H9 (cell line): Measurements from ENCODE around the gene INPP5B. TPM values are rescaled to one million over a fixed set of nuclear protein-coding genes. Genes with fewer than 3 reads are reported as not detected.
A peak's percentile ranks its signal among the peaks of the same experiment; 100 is the strongest.

Experiments
- DNase-seq: peaks from one replicate; pipeline ENCODE4 v3.0.0-alpha.2; 2017
- H2AFZ ChIP-seq: one replicate; pipeline ENCODE4 v1.6.1; 2013; ENCODE audit warnings: mild to moderate bottlenecking, low read length, control low read depth, moderate library complexity
- H2AK5ac ChIP-seq: 2 replicates; pipeline ENCODE4 v1.6.1; 2013; ENCODE audit warnings: low read length, control low read depth, mixed read lengths; ENCODE audit not compliant: insufficient read length
- H2BK120ac ChIP-seq: one replicate; pipeline ENCODE4 v1.6.1; 2013; ENCODE audit warnings: low read depth, mild to moderate bottlenecking, low read length, control low read depth, inconsistent platforms; ENCODE audit not compliant: poor library complexity, severe bottlenecking
- H2BK12ac ChIP-seq: 2 replicates; pipeline ENCODE4 v1.6.1; 2013; ENCODE audit warnings: low read length, control low read depth, mixed read lengths, low read depth; ENCODE audit not compliant: insufficient read length
- H2BK15ac ChIP-seq: 2 replicates; pipeline ENCODE4 v1.6.1; 2013; ENCODE audit warnings: low read depth, low read length, control low read depth
- H2BK20ac ChIP-seq: one replicate; pipeline ENCODE4 v1.6.1; 2013; ENCODE audit warnings: low read depth, mild to moderate bottlenecking, low read length, control low read depth, inconsistent platforms; ENCODE audit not compliant: poor library complexity, severe bottlenecking
- H2BK5ac ChIP-seq: 2 replicates; pipeline ENCODE4 v1.6.1; 2013; ENCODE audit warnings: low read length, control low read depth, mixed read lengths; ENCODE audit not compliant: insufficient read length
- H3K14ac ChIP-seq: 2 replicates; pipeline ENCODE4 v1.6.1; 2013; ENCODE audit warnings: low read length, control low read depth; ENCODE audit not compliant: insufficient read depth
- H3K18ac ChIP-seq: 2 replicates; pipeline ENCODE4 v1.6.1; 2013; ENCODE audit warnings: low read depth, mild to moderate bottlenecking, mixed read lengths, low read length, control low read depth; ENCODE audit not compliant: insufficient read length
- H3K23ac ChIP-seq: 2 replicates; pipeline ENCODE4 v1.6.1; 2013; ENCODE audit warnings: low read length, control low read depth, mixed read lengths, low read depth; ENCODE audit not compliant: insufficient read length
- H3K23me2 ChIP-seq: 2 replicates; pipeline ENCODE4 v1.6.1; 2013; ENCODE audit warnings: low read depth, mild to moderate bottlenecking, mixed read lengths, low read length, control low read depth; ENCODE audit not compliant: insufficient read length, poor library complexity, severe bottlenecking
- H3K27ac ChIP-seq: 2 replicates; pipeline ENCODE4 v1.5.1; 2013; ENCODE audit warnings: low read length, control low read depth, mixed read lengths, low read depth; ENCODE audit not compliant: insufficient read length
- H3K27me3 ChIP-seq: 2 replicates; pipeline ENCODE4 v1.6.1; 2013; ENCODE audit warnings: low read length, control low read depth, inconsistent platforms; ENCODE audit not compliant: insufficient read depth
- H3K4ac ChIP-seq: 2 replicates; pipeline ENCODE4 v1.6.1; 2013; ENCODE audit warnings: low read depth, mild to moderate bottlenecking, control low read depth, inconsistent platforms, low read length, moderate library complexity
- H3K4me1 ChIP-seq: 2 replicates; pipeline ENCODE4 v1.6.1; 2013; ENCODE audit warnings: low read length, control low read depth, inconsistent platforms; ENCODE audit not compliant: insufficient read depth
- H3K4me2 ChIP-seq: 2 replicates; pipeline ENCODE4 v1.6.1; 2013; ENCODE audit warnings: low read length, control low read depth, mixed read lengths; ENCODE audit not compliant: insufficient read length, insufficient read depth
- H3K56ac ChIP-seq: 2 replicates; pipeline ENCODE4 v1.6.1; 2013; ENCODE audit warnings: low read depth, mild to moderate bottlenecking, mixed read lengths, low read length, control low read depth; ENCODE audit not compliant: insufficient read length
- H3K79me1 ChIP-seq: 2 replicates; pipeline ENCODE4 v1.6.1; 2013; ENCODE audit warnings: low read depth, mild to moderate bottlenecking, moderate library complexity, low read length, control low read depth, inconsistent platforms; ENCODE audit not compliant: insufficient read depth, poor library complexity, severe bottlenecking
- H3K79me2 ChIP-seq: 2 replicates; pipeline ENCODE4 v1.6.1; 2013; ENCODE audit warnings: low read length, control low read depth, inconsistent platforms; ENCODE audit not compliant: insufficient read depth
- H3K9ac ChIP-seq: 2 replicates; pipeline ENCODE4 v1.6.1; 2013; ENCODE audit warnings: low read length, control low read depth, mixed read lengths; ENCODE audit not compliant: insufficient read length; ENCODE audit errors: extremely low read depth
- H3K9me3 ChIP-seq: one replicate; pipeline ENCODE4 v1.6.1; 2013; ENCODE audit warnings: low read depth, low read length, inconsistent platforms; ENCODE audit not compliant: control insufficient read depth
- H3T11ph ChIP-seq: one replicate; pipeline ENCODE4 v1.6.1; 2013; ENCODE audit warnings: mild to moderate bottlenecking, low read length, control low read depth, inconsistent platforms
- H4K20me1 ChIP-seq: one replicate; pipeline ENCODE4 v1.6.1; 2013; ENCODE audit not compliant: control insufficient read depth, insufficient read length, insufficient read depth
- H4K5ac ChIP-seq: 2 replicates; pipeline ENCODE4 v1.6.1; 2013; ENCODE audit warnings: low read depth, mild to moderate bottlenecking, mixed read lengths, low read length, control low read depth; ENCODE audit not compliant: insufficient read length
- H4K8ac ChIP-seq: replicated peaks from 2 replicates; pipeline ENCODE4 v1.6.1; 2013; ENCODE audit warnings: low read length, control low read depth, mixed read lengths, low read depth; ENCODE audit not compliant: insufficient read length
- H4K91ac ChIP-seq: 2 replicates; pipeline ENCODE4 v1.6.1; 2013; ENCODE audit warnings: low read depth, mild to moderate bottlenecking, moderate library complexity, mixed read lengths, low read length, control low read depth; ENCODE audit not compliant: insufficient read length
- H3K27ac Mint-ChIP-seq, 3 experiments: 2 replicates in 2 of 3; 3 replicates in 1 of 3; pipeline ENCODE4 v1.8.0; 2020 to 2021; ENCODE audit warnings: mixed read lengths in 3 of 3, mild to moderate bottlenecking in 1 of 3, moderate library complexity in 1 of 3
- H3K27me3 Mint-ChIP-seq: 2 replicates; pipeline ENCODE4 v1.8.0; 2021; ENCODE audit warnings: low read depth, mild to moderate bottlenecking, moderate library complexity, mixed read lengths
- H3K36me3 Mint-ChIP-seq, 3 experiments: 2 replicates in 2 of 3; 3 replicates in 1 of 3; pipeline ENCODE4 v1.8.0; 2020 to 2021; ENCODE audit warnings: low read depth in 3 of 3, mixed read lengths in 3 of 3; ENCODE audit not compliant: insufficient read depth in 1 of 3
- H3K4me1 Mint-ChIP-seq, 2 experiments: 2 replicates each; pipeline ENCODE4 v1.8.0; 2020; ENCODE audit warnings: mixed read lengths in 2 of 2
- H3K4me3 Mint-ChIP-seq, 2 experiments: 2 replicates in 1 of 2; 3 replicates in 1 of 2; pipeline ENCODE4 v1.8.0; 2020 to 2021; ENCODE audit warnings: mild to moderate bottlenecking in 2 of 2, mixed read lengths in 2 of 2, moderate library complexity in 1 of 2
- H3K9me3 Mint-ChIP-seq, 2 experiments: 2 replicates in 1 of 2; 3 replicates in 1 of 2; pipeline ENCODE4 v1.8.0; 2020; ENCODE audit warnings: mild to moderate bottlenecking in 2 of 2, mixed read lengths in 2 of 2, moderate library complexity in 1 of 2
- WGBS: extraction: QIAGEN DNeasy Blood & Tissue Kit; methylation state at CpG from one replicate; pipeline ENCODE4 v1.1.7; 2013; ENCODE audit warnings: missing lambda C conversion rate, low lambda C conversion rate, mixed read lengths; ENCODE audit not compliant: insufficient read length; ENCODE audit errors: extremely low coverage; 5-methylcytosine and 5-hydroxymethylcytosine counted together
- total RNA-seq: library from RNA; stranded (reverse); gene quantifications from 2 replicates; pipeline ENCODE4 v1.2.1, GENCODE V29; 2021
- TF ChIP-seq, protein P1 (sequence below): fragments of 200-600 bp; sonication (generic); conservative IDR thresholded peaks from 3 replicates; pipeline ENCODE4 v1.8.0; 2021; ENCODE audit warnings: antibody characterized with exemption, mild to moderate bottlenecking

The INPP5B gene
- total RNA-seq, 1 experiment from 2014 or later = 28.2 TPM

DNA sequence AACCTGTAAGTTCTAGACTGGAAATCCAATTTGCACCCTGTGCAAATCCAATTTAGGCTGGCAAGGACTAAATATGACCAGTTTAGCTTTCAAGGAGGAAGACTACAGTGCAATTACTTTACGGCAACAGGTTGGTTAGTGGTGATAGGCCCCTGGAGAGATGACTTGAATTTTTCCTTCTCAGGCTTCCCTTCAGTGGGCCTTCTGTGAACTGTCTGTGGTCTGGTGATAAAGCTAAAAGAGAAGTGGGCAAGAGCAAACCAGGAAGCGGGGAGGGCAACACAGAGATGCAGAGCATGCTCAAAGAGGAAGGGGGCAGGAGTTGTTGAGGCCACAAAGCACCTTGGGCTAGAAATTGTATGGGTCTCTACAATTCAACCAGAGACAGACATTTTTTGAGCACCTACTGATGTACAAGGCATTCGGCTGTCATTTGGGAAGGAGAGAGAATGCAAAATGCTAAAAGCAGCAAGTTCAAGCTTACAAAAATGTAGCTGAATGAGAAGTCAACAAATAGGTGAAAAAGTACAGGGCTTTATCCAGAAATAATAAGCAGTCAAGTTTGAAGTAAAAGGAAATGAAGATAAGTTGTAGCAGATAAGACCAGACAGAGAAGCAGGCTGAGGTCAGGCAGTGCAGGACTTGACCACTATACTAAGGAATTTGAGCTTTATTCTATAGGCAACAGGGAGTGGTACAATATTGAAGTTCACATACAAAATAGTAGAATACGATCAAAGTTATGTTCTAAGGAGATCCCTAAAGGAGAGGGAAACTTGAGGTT lies 23.9 kb downstream of the INPP5B start:
- H3K23me2 ChIP-seq = no peaks in the 10 kb centered on the region
- H3K14ac ChIP-seq = no peak overlapping the region
- H2BK20ac ChIP-seq = no peak overlapping the region
- no peak overlapping the region for H3K23ac ChIP-seq
- H3K4ac ChIP-seq = no peak overlapping the region
- Mint-ChIP-seq H3K4me3 (no peak overlapping the region), H3K27me3 (no peaks in the 10 kb centered on the region), H3K36me3 (0 out of 7 replicates have a peak, but pooled peaks cover 0 to 1% (median 0%) of the 10 kb centered on the region in 3 experiments), H3K27ac (peak overlapping the region in 1 of 3 experiments; percentile 36; a peak in 2 of 7 replicates), H3K4me1 (peaks cover 0 to 7% of the 10 kb centered on the region in 2 experiments; a peak in 3 of 4 replicates), H3K9me3 (no peaks in the 10 kb centered on the region)
- H3K27me3 ChIP-seq = no peaks in the 10 kb centered on the region
- no peak overlapping the region for H2BK15ac ChIP-seq
- no peaks in the 10 kb centered on the region for H4K20me1 ChIP-seq
- peaks cover under 1% of the 10 kb centered on the region for H3K79me1 ChIP-seq
- H3K79me2 ChIP-seq = no peaks in the 10 kb centered on the region; the same call in 1 of the 2 replicates
- no peak overlapping the region for H2BK12ac ChIP-seq
- TF ChIP-seq, protein P1, sequence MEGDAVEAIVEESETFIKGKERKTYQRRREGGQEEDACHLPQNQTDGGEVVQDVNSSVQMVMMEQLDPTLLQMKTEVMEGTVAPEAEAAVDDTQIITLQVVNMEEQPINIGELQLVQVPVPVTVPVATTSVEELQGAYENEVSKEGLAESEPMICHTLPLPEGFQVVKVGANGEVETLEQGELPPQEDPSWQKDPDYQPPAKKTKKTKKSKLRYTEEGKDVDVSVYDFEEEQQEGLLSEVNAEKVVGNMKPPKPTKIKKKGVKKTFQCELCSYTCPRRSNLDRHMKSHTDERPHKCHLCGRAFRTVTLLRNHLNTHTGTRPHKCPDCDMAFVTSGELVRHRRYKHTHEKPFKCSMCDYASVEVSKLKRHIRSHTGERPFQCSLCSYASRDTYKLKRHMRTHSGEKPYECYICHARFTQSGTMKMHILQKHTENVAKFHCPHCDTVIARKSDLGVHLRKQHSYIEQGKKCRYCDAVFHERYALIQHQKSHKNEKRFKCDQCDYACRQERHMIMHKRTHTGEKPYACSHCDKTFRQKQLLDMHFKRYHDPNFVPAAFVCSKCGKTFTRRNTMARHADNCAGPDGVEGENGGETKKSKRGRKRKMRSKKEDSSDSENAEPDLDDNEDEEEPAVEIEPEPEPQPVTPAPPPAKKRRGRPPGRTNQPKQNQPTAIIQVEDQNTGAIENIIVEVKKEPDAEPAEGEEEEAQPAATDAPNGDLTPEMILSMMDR = no peak
- H2BK5ac ChIP-seq = no peak overlapping the region
- no peak overlapping the region for H3K56ac ChIP-seq
- H4K91ac ChIP-seq = no peak overlapping the region
- no peak overlapping the region for H4K8ac ChIP-seq
- H2AK5ac ChIP-seq = no peak overlapping the region
- H3K4me2 ChIP-seq = no peak overlapping the region
- no peak overlapping the region for H4K5ac ChIP-seq
- no peak overlapping the region for H3K18ac ChIP-seq
- no peak overlapping the region for H2BK120ac ChIP-seq
- no peaks in the 10 kb centered on the region for H3K4me1 ChIP-seq
- no peak overlapping the region for H3T11ph ChIP-seq
- no CpG with 5 or more reads among the region's 4 CpGs for WGBS
- H3K9ac ChIP-seq = no peak overlapping the region
- no peak for DNase-seq
- no peak overlapping the region for H3K27ac ChIP-seq
- no peak overlapping the region for H2AFZ ChIP-seq
- no peaks in the 10 kb centered on the region for H3K9me3 ChIP-seq
